Measurements from ENCODE around the gene ATP11A.
A peak's percentile ranks its signal among the peaks of the same experiment; 100 is the strongest.
"Not testable (repeated sequence)": the region's sequence is repeated elsewhere in the genome, so short reads cannot be mapped to it uniquely, and the experiment has no call there.

ATP11A gene

GRCh38 chr13:112671359-112671758 lies 18.5 kb upstream of the ATP11A start:
- no peak for DNase-seq

- no peak for DNase-seq
Measured at GRCh38 chr13:112672651-112673284, 17.1 kb upstream of the ATP11A start.

- DNase-seq, result no peak
Measured at GRCh38 chr13:112674412-112675365, 15.1 kb upstream of the ATP11A start.

GRCh38 chr13:112675366-112675756 lies 14.5 kb upstream of the ATP11A start:
- no peak for DNase-seq

GRCh38 chr13:112677421-112677962 lies 12.3 kb upstream of the ATP11A start:
- DNase-seq, result not testable (repeated sequence)

GRCh38 chr13:112679381-112679780 lies 10.5 kb upstream of the ATP11A start:
- no peak for DNase-seq

GRCh38 chr13:112679932-112680677 lies 9.7 kb upstream of the ATP11A start:
- no peak for DNase-seq

- DNase-seq, result no peak
Measured at GRCh38 chr13:112680741-112681360, 9.0 kb upstream of the ATP11A start.

- DNase-seq, result no peak
Measured at GRCh38 chr13:112683581-112683980, 6.3 kb upstream of the ATP11A start.

- no peak for DNase-seq
Measured at GRCh38 chr13:112684071-112684845, 5.6 kb upstream of the ATP11A start.

- DNase-seq, result not testable (repeated sequence)
Measured at GRCh38 chr13:112685189-112685805, 4.5 kb upstream of the ATP11A start.

- DNase-seq, result no peak
Measured at GRCh38 chr13:112685896-112686295, 3.9 kb upstream of the ATP11A start.

- no peak for DNase-seq
Measured at GRCh38 chr13:112686364-112686763, 3.5 kb upstream of the ATP11A start.

GRCh38 chr13:112686987-112687386 lies 2.9 kb upstream of the ATP11A start:
- DNase-seq, result no peak

- no peak for DNase-seq
Measured at GRCh38 chr13:112687836-112688559, 1.8 kb upstream of the ATP11A start.

GRCh38 chr13:112688560-112689302 lies 1.1 kb upstream of the ATP11A start:
- no peak for DNase-seq

- peak in 2 of 4 experiments; percentile 10 to 38 for DNase-seq
Measured at GRCh38 chr13:112690283-112690929, 568 bp downstream of the ATP11A start.

GRCh38 chr13:112692104-112692503 lies 2.3 kb downstream of the ATP11A start:
- DNase-seq, result no peak

- DNase-seq, result no peak
Measured at GRCh38 chr13:112692586-112692985, 2.7 kb downstream of the ATP11A start.

Data from activated CD4-positive, CD25-positive, alpha-beta regulatory T cell (primary cell).